Activated T-cell treated with anti-CD3 and anti-CD28 coated beads, Interleukin-2, amount 50 U/mL, for 4 hours (primary cell): ENCODE measurements around the gene WDR44. TPM values are rescaled to one million over a fixed set of nuclear protein-coding genes. Genes with fewer than 3 reads are reported as not detected.
A peak's percentile ranks its signal among the peaks of the same experiment; 100 is the strongest.
"Not testable (repeated sequence)": the region's sequence is repeated elsewhere in the genome, so short reads cannot be mapped to it uniquely, and the experiment has no call there.

Experiments used
- ATAC-seq, 2 donors: fragments of 200-7000 bp; cut with Tn5 transposase; one replicate each; pipeline ENCODE4 v1.10.0; 2021
- DNase-seq: peaks from one replicate; pipeline ENCODE4 v3.0.0-alpha.2; 2020
- H3K27me3 Mint-ChIP-seq: one replicate; pipeline ENCODE4 v1.8.0; 2021; ENCODE audit warnings: low read depth, mixed read lengths
- H3K36me3 Mint-ChIP-seq: one replicate; pipeline ENCODE4 v1.8.0; 2022; ENCODE audit warnings: mixed read lengths; ENCODE audit not compliant: insufficient read depth
- H3K4me1 Mint-ChIP-seq: one replicate; pipeline ENCODE4 v1.8.0; 2021; ENCODE audit warnings: low read depth, mixed read lengths
- H3K4me3 Mint-ChIP-seq: one replicate; pipeline ENCODE4 v1.8.0; 2021; ENCODE audit warnings: mild to moderate bottlenecking, moderate library complexity, mixed read lengths
- H3K9me3 Mint-ChIP-seq: one replicate; pipeline ENCODE4 v1.8.0; 2021; ENCODE audit warnings: mixed read lengths
- total RNA-seq, 3 donors: library from RNA; stranded (reverse); gene quantifications; one replicate each; pipeline ENCODE4 v1.2.1, GENCODE V29; 2021

Gene WDR44
- total RNA-seq, 3 donors from 2014 or later: 8.0 to 8.6 (median 8.4) TPM

- no peak for DNase-seq
- no peak for ATAC-seq
- H3K27me3 Mint-ChIP-seq: no peaks in the 10 kb centered on the region
- no peaks in the 10 kb centered on the region for H3K4me1 Mint-ChIP-seq
- H3K4me3 Mint-ChIP-seq: no peak overlapping the region
- no peaks in the 10 kb centered on the region for H3K9me3 Mint-ChIP-seq
- peaks cover 11% of the 10 kb centered on the region for H3K36me3 Mint-ChIP-seq
Measured at GRCh38 chrX:118392716-118393115, 46.8 kb downstream of the WDR44 start.

DNA sequence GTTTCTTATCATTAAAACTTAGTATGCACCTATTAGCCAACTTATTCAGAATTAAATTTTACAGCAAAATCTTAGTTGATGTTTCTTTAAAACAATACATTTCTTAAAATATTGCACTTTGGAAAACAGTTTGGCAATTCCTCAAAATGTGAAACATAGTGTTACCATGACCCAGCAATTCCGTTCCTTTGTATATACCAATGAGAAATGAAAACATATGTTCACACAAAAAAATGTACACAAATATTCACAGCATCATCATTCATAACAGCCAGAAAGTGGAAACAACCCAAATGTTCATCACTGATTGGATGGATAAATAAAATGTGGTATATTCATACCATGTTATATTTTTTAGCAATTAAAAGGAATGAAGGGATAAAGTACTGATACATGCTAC is 50.2 kb downstream of the WDR44 start:
- no peaks in the 10 kb centered on the region for H3K4me1 Mint-ChIP-seq
- H3K27me3 Mint-ChIP-seq: no peaks in the 10 kb centered on the region
- H3K9me3 Mint-ChIP-seq: no peaks in the 10 kb centered on the region
- no peak overlapping the region for H3K4me3 Mint-ChIP-seq
- ATAC-seq: no peak
- DNase-seq: no peak
- H3K36me3 Mint-ChIP-seq: peaks cover 18% of the 10 kb centered on the region

GRCh38 chrX:118418811-118419251 is 72.9 kb downstream of the WDR44 start:
- Mint-ChIP-seq H3K9me3 (no peaks in the 10 kb centered on the region), H3K4me1 (peaks cover 15% of the 10 kb centered on the region), H3K27me3 (no peaks in the 10 kb centered on the region), H3K36me3 (peaks cover 30% of the 10 kb centered on the region), H3K4me3 (no peak overlapping the region)
- DNase-seq (no peak), ATAC-seq (no peak)

DNA sequence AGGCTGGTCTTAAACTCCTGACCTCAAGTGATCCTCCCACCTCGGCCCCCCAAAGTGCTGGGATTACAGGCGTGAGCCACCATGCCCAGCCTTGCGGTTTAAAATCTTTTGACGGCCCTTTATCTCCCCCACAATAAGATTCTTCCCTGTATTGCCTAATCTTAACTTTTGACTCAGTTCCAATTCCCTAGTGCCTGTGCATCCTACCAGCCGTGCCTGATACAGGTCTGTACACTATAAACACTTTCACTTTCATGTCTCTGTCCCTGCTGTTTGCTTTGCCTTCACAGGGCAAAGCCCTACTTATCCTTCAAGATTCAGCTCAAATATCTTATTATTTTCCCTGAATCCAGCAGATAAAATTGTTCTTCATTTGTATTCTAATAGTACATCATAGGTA is 74.6 kb downstream of the WDR44 start:
- ATAC-seq: no peak
- peaks cover 30% of the 10 kb centered on the region for H3K36me3 Mint-ChIP-seq
- no peak overlapping the region for H3K4me3 Mint-ChIP-seq
- H3K4me1 Mint-ChIP-seq: peaks cover 13% of the 10 kb centered on the region
- no peak for DNase-seq
- no peaks in the 10 kb centered on the region for H3K27me3 Mint-ChIP-seq
- H3K9me3 Mint-ChIP-seq: no peaks in the 10 kb centered on the region

- DNase-seq (no peak), ATAC-seq (peak; percentile 63 to 86)
- Mint-ChIP-seq H3K9me3 (no peaks in the 10 kb centered on the region), H3K27me3 (no peaks in the 10 kb centered on the region), H3K4me3 (no peak overlapping the region), H3K4me1 (peaks cover 13% of the 10 kb centered on the region), H3K36me3 (peaks cover 21% of the 10 kb centered on the region)
Measured at GRCh38 chrX:118423558-118423957, 77.7 kb downstream of the WDR44 start.

DNA sequence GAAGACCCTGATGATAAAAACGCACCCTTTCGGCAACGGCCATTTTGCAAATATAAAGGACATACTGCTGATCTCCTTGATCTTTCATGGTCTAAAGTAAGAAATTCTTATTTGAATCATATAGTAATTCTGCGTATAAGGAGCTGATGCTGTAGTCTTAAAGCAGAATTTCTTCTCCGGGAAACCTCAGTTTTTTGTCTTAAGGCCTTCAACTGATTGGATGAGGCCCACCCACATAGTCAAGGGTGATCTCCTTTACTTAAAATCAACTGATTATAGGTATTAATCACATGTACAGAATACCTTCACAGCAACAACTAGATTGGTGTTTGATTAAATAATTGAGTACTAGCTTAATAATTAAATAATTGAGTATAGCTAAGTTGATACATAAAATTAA is 86.9 kb downstream of the WDR44 start:
- DNase-seq (no peak), ATAC-seq (no peak)
- Mint-ChIP-seq H3K27me3 (no peaks in the 10 kb centered on the region), H3K4me1 (no peaks in the 10 kb centered on the region), H3K36me3 (peaks cover 22% of the 10 kb centered on the region), H3K4me3 (no peak overlapping the region), H3K9me3 (no peaks in the 10 kb centered on the region)

GRCh38 chrX:118437283-118437682 is 91.4 kb downstream of the WDR44 start:
- Mint-ChIP-seq H3K27me3 (no peaks in the 10 kb centered on the region), H3K4me3 (no peak overlapping the region)
- ATAC-seq: no peak

GRCh38 chrX:118448273-118448783 is 102.4 kb downstream of the WDR44 start:
- Mint-ChIP-seq H3K9me3 (no peaks in the 10 kb centered on the region), H3K4me1 (no peaks in the 10 kb centered on the region), H3K36me3 (peaks cover 6% of the 10 kb centered on the region), H3K27me3 (no peaks in the 10 kb centered on the region), H3K4me3 (no peak overlapping the region)
- DNase-seq (no peak), ATAC-seq (no peak)

More at GRCh38 chrX:118437283-118437682, 91.4 kb downstream of the WDR44 start:
- Mint-ChIP-seq H3K4me1 (no peaks in the 10 kb centered on the region), H3K9me3 (no peaks in the 10 kb centered on the region), H3K36me3 (peaks cover 21% of the 10 kb centered on the region)
- DNase-seq: no peak

DNA sequence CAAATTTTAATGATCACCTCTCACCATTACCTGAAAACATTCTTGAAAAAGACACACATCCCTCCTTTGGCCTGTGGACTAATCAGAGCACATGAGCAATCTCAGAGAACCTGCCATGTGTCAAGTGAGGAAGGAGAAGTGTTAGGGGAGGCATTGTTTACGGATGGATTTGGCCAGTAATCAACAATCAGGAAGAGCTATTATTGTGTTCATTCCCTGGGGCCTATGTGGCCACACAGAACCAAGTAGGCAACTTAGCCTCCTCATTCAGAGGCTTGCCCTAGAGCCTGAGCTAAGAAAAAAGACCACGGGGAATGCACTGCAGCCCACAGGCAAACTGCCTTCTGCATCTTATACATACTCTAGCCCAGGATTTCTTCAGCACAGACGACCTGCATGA is 109.1 kb downstream of the WDR44 start:
- H3K4me1 Mint-ChIP-seq: no peaks in the 10 kb centered on the region
- no peaks in the 10 kb centered on the region for H3K9me3 Mint-ChIP-seq
- ATAC-seq (no peak), DNase-seq (no peak)
- H3K27me3 Mint-ChIP-seq: no peaks in the 10 kb centered on the region
- H3K36me3 Mint-ChIP-seq: peaks cover 5% of the 10 kb centered on the region
- no peak overlapping the region for H3K4me3 Mint-ChIP-seq

- DNase-seq (no peak), ATAC-seq (peak; percentile 53 to 59)
- Mint-ChIP-seq H3K27me3 (no peaks in the 10 kb centered on the region), H3K4me3 (no peak overlapping the region), H3K36me3 (no peaks in the 10 kb centered on the region), H3K4me1 (no peaks in the 10 kb centered on the region), H3K9me3 (no peaks in the 10 kb centered on the region)
Measured at GRCh38 chrX:118459494-118459893, 113.6 kb downstream of the WDR44 start.

- Mint-ChIP-seq H3K27me3 (no peaks in the 10 kb centered on the region), H3K4me3 (no peak overlapping the region), H3K9me3 (no peaks in the 10 kb centered on the region), H3K36me3 (no peaks in the 10 kb centered on the region), H3K4me1 (no peaks in the 10 kb centered on the region)
- no peak for DNase-seq
- ATAC-seq: no peak
Measured at GRCh38 chrX:118464501-118464900, 118.6 kb downstream of the WDR44 start.

GRCh38 chrX:118468122-118468521 is 122.2 kb downstream of the WDR44 start:
- no peak for ATAC-seq
- H3K4me3 Mint-ChIP-seq: no peak overlapping the region

GRCh38 chrX:118470721-118471347 is 124.9 kb downstream of the WDR44 start:
- H3K9me3 Mint-ChIP-seq, DNase-seq, ATAC-seq, H3K27me3 Mint-ChIP-seq, H3K36me3 Mint-ChIP-seq, H3K4me3 Mint-ChIP-seq, H3K4me1 Mint-ChIP-seq: not testable (repeated sequence)

More at GRCh38 chrX:118468122-118468521, 122.2 kb downstream of the WDR44 start:
- Mint-ChIP-seq H3K27me3 (no peaks in the 10 kb centered on the region), H3K4me1 (no peaks in the 10 kb centered on the region), H3K36me3 (no peaks in the 10 kb centered on the region), H3K9me3 (no peaks in the 10 kb centered on the region)
- DNase-seq: no peak

- DNase-seq (no peak), ATAC-seq (no peak)
- no peaks in the 10 kb centered on the region for H3K4me1 Mint-ChIP-seq
- no peak overlapping the region for H3K4me3 Mint-ChIP-seq
- H3K9me3 Mint-ChIP-seq: no peaks in the 10 kb centered on the region
- no peaks in the 10 kb centered on the region for H3K36me3 Mint-ChIP-seq
- H3K27me3 Mint-ChIP-seq: no peaks in the 10 kb centered on the region
Measured at GRCh38 chrX:118474586-118474985, 128.7 kb downstream of the WDR44 start.

DNA sequence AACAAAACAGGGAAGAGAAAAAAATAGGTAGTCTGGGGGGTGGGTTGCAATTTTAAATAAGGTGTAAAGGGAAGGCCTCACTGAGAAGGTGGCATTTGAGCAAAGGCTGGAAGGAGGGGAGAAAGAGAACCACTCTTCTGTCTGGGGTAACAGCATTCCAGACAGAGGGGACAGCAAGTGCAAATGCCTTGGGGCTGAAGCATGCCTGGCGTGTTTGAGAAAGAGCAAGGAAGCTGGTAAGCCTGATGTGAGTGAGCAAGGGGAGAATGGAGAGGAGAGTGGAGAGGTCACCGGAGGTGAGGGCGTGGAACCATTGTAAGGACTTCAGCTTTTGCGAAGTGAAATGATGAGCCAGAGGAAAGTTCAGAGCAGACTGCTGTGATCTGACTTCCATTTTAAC is 130.0 kb downstream of the WDR44 start:
- DNase-seq (no peak), ATAC-seq (no peak)
- Mint-ChIP-seq H3K4me1 (no peaks in the 10 kb centered on the region), H3K27me3 (no peaks in the 10 kb centered on the region), H3K9me3 (no peaks in the 10 kb centered on the region), H3K4me3 (no peak overlapping the region), H3K36me3 (no peaks in the 10 kb centered on the region)
